ENCODE results near the gene CCDC197. TPM values are rescaled to one million over a fixed set of nuclear protein-coding genes. Genes with fewer than 3 reads are reported as not detected.
A peak's percentile ranks its signal among the peaks of the same experiment; 100 is the strongest.

The CCDC197 gene
- total RNA-seq, 2 experiments from 2014 or later: 0.14 TPM; not detected in 1

DNA sequence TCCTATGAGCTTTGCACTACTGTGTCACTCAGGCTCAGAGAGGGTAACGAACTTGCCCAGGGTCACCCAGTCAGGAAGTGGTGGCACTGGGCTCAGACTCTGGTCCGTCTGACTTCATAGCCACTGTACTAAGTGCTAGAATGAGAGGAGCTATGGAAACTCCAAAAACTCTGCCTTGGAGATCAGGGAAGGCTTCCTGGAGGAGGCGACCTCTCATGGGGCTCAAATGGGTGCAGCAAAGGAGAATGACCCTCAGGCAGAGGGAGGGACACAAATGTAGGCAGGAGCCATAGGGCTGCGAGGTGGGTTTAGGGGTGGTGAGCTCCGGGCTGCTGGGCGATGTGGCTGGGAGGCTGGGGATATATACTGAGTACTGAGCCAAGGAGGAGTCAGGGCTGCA is 3.2 kb downstream of the CCDC197 start:
- Mint-ChIP-seq H3K27ac (no peak overlapping the region), H3K9me3 (ENCODE audit: low read depth) (no peaks in the 10 kb centered on the region), H3K27me3 (no peaks in the 10 kb centered on the region), H3K4me3 (no peak overlapping the region), H3K4me1 (peaks cover 39% of the 10 kb centered on the region), H3K36me3 (no peaks in the 10 kb centered on the region)
- no peak for ATAC-seq
- CTCF ChIA-PET: interaction anchor here (0.9 to 12.9 kb wide), 18 partner anchors 9 to 180 kb away, joined by 3 to 297 read pairs (median 8); no protein-coding TSS in a partner anchor
- DNase-seq: no peak

DNA sequence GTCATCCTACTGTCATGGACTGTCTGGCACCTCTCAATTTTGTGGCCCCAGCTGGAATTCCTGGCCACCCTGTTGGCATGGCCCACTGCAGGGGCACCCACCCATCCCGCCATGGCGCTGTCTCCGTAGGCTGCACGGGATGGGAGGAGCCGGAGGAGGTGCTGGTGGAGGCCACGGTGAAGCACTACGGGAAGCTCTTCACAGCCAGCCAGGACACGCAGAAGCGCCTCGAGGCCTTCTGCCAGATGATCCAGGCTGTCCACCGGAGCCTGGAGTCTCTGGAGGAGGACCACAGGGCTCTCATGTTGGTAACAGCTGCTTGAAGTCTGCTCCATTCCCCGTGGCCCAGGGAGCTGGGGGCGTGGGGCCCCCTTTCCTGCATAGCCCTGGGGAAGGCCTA is 3.9 kb downstream of the CCDC197 start:
- H3K4me3 Mint-ChIP-seq: no peak overlapping the region
- H3K36me3 Mint-ChIP-seq: no peaks in the 10 kb centered on the region
- H3K27ac Mint-ChIP-seq: no peak overlapping the region
- DNase-seq (no peak), ATAC-seq (no peak)
- CTCF ChIA-PET: interaction anchor here (0.7 to 12.9 kb wide), 22 partner anchors 10 to 136 kb away, joined by 3 to 297 read pairs (median 4); partner anchors contain the start of genes ASB2, DDX24, IFI27L1 and OTUB2
- no peaks in the 10 kb centered on the region for H3K9me3 Mint-ChIP-seq (ENCODE audit: low read depth)
- H3K4me1 Mint-ChIP-seq: peaks cover 34% of the 10 kb centered on the region
- H3K27me3 Mint-ChIP-seq: no peaks in the 10 kb centered on the region

DNA sequence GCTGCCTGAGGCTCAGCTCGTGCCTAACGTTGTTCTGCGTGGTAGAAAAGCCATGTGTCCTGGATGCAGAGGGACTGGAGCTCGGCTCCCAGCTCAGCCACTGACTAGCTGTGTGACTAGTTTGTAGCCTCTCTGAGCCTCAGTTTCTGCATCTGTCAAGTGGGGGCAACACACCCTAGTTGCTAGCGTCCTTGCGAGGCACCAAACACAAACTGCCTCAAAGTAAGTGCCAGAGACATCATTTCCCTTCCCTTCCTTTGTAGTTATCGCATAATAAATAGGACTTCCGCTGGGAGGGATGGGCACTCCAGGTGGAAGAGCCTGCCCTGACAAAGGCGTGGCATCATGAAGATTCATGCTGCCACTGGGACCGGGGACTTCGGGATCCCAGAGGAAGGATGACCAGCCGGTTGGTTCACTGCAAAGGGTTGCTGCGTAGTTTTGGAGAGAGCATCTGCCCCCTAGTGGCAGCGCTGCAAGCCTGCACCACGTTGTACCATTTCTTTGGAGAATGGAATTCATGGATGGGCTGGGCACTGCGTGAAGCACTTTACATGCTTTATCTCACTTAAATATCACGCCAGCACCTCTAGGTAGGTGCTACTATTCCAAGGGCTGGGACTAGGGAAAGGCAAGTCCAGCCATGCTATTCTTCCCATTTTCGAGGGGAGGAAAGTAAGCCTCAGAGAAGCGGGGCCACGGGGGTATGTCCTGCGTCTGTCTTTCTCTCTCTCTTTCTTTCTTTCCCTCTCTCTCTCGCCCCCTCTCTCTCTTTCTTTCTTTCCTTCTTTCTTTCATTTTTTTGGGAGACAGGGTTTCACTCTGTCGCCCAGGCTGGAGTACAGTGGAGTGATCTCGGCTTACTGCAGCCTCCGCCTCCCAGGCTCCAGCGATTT is 4.6 kb downstream of the CCDC197 start:
- DNase-seq: peak; percentile 72
- peak overlapping the region; percentile 17 for H3K27ac Mint-ChIP-seq
- no peak overlapping the region for H3K4me3 Mint-ChIP-seq
- no peaks in the 10 kb centered on the region for H3K36me3 Mint-ChIP-seq
- no peaks in the 10 kb centered on the region for H3K9me3 Mint-ChIP-seq (ENCODE audit: low read depth)
- peaks cover 33% of the 10 kb centered on the region for H3K4me1 Mint-ChIP-seq
- CTCF ChIA-PET: interaction anchor here (0.7 to 12.9 kb wide), 22 partner anchors 10 to 99 kb away, joined by 3 to 297 read pairs (median 6); partner anchors contain the start of genes ASB2, DDX24, IFI27L1 and OTUB2
- peak; percentile 87 for ATAC-seq
- no peaks in the 10 kb centered on the region for H3K27me3 Mint-ChIP-seq

DNA sequence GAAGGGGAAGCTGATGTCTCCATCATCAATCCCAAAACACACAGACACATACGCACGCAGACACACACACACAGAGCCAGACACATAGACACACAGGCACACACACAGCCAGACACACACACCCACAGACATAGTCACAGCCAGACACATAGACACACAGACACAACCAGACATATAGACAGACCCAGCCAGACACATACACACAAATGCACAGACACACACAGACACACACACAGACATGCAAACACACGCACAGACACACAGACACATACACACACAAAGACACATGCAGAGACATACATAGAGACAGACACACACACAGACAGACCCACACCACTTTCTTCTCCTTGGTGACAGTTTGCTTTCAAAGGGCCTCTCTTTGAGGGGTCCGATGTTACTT is 6.3 kb downstream of the CCDC197 start:
- CTCF ChIA-PET: interaction anchor here (0.9 to 12.9 kb wide), 13 partner anchors 11 to 175 kb away, joined by 3 to 297 read pairs (median 6); partner anchors contain the start of gene ASB2
- ATAC-seq: no peak
- H3K27ac Mint-ChIP-seq: no peak overlapping the region

DNA sequence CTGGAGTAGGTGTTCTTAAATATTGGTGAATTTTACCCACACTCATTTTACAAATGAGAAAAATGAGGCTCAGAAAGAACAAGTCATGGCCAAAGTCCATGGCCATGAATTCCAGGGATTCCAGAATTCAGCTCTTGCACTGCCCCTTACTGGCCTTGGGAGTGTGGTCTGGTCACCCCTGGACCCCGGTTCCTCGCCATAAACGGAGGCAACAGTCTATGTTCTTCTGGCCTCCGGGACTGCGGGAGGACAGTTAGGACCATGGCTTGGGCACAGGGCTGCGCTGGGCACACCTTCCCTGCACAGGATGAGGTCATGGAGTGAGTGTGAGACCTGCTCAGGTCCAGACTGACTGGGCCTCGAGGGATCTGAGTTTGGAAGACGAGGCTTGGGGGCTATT is 6.9 kb downstream of the CCDC197 start:
- no peak overlapping the region for H3K27ac Mint-ChIP-seq
- CTCF ChIA-PET: interaction anchor here (0.8 to 12.9 kb wide), 17 partner anchors 12 to 175 kb away, joined by 3 to 297 read pairs (median 4); partner anchors contain the start of genes ASB2, DDX24 and IFI27L1
- H3K9me3 Mint-ChIP-seq (ENCODE audit: low read depth): no peaks in the 10 kb centered on the region

More for the DNA sequence above, 6.3 kb downstream of the CCDC197 start:
- Mint-ChIP-seq H3K4me1 (peaks cover 29% of the 10 kb centered on the region), H3K9me3 (ENCODE audit: low read depth) (no peaks in the 10 kb centered on the region), H3K36me3 (no peaks in the 10 kb centered on the region), H3K27me3 (no peaks in the 10 kb centered on the region), H3K4me3 (no peak overlapping the region)
- no peak for DNase-seq

DNA sequence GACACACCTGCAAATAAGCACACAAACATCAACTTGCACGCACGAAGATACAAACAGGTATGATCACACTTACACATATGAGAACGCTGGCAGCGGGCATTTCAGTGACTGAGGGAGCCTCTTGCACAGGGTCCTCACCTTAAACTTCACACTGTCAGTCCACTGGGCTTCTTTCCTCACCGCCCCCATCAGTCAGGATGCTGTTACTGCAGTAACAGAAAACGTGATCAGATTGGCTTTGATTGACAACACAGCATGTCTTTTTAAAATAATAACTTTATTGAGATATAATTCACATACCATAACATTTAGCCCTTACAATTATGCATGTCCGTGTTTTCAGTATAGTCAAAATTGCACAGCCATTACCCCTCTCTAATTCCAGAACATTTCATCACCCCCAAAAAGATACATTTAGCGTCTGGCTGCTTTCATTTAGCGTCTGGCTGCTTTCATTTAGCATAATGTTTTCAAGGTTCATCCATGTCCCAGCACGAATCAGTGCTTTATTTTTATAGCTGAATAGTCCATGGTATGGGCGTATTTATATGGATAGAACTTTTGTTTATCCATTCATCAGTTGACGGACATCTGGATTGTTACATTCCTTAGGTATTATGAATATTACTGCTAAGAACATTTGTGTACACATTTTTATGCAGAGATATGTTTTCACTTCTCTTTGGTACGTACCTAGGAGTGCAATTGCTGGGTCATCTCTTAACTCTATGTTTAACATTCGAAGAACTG is 8.4 kb downstream of the CCDC197 start:
- CTCF ChIA-PET: interaction anchor here (1.1 to 12.9 kb wide), 11 partner anchors 10 to 131 kb away, joined by 3 to 297 read pairs (median 8); no protein-coding TSS in a partner anchor
- H3K4me1 Mint-ChIP-seq: peaks cover 43% of the 10 kb centered on the region
- no peak overlapping the region for H3K4me3 Mint-ChIP-seq
- peak; percentile 60 for DNase-seq
- no peaks in the 10 kb centered on the region for H3K36me3 Mint-ChIP-seq
- H3K9me3 Mint-ChIP-seq (ENCODE audit: low read depth): no peaks in the 10 kb centered on the region
- H3K27me3 Mint-ChIP-seq: no peaks in the 10 kb centered on the region
- H3K27ac Mint-ChIP-seq: no peak overlapping the region
- peak; percentile 35 for ATAC-seq

More for the DNA sequence above, 6.9 kb downstream of the CCDC197 start:
- peaks cover 35% of the 10 kb centered on the region for H3K4me1 Mint-ChIP-seq
- DNase-seq (no peak), ATAC-seq (no peak)
- no peaks in the 10 kb centered on the region for H3K36me3 Mint-ChIP-seq
- no peaks in the 10 kb centered on the region for H3K27me3 Mint-ChIP-seq
- H3K4me3 Mint-ChIP-seq: no peak overlapping the region

DNA sequence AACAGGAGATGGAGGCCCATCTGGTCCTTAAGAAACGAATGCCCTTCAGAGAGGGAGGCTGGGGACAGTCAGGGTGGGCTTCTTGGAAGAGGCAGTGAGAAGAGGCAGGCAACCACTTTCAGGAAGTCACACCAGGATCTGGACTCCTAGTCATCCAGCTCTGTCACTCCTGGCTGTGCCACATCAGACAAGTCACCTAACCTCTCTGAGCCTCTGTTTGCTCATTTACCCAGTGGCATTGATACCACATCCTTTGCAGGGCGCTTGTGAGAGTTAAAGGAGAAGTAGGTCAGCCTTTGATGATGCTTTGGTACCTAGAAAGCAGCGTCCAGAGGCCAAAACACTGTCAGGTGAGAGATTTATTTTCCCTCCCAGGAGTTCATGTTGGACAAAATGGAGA is 11.1 kb downstream of the CCDC197 start:
- CTCF ChIA-PET: interaction anchor here (1.2 to 6.3 kb wide), 4 partner anchors 13 to 128 kb away, joined by 4 to 48 read pairs (median 18); no protein-coding TSS in a partner anchor
- peak; percentile 53 for ATAC-seq
- no peaks in the 10 kb centered on the region for H3K9me3 Mint-ChIP-seq (ENCODE audit: low read depth)
- DNase-seq: peak; percentile 73
- H3K36me3 Mint-ChIP-seq: no peaks in the 10 kb centered on the region
- no peaks in the 10 kb centered on the region for H3K27me3 Mint-ChIP-seq
- H3K4me3 Mint-ChIP-seq: no peak overlapping the region
- peaks cover 56% of the 10 kb centered on the region for H3K4me1 Mint-ChIP-seq
- peak overlapping the region; percentile 17 for H3K27ac Mint-ChIP-seq

DNA sequence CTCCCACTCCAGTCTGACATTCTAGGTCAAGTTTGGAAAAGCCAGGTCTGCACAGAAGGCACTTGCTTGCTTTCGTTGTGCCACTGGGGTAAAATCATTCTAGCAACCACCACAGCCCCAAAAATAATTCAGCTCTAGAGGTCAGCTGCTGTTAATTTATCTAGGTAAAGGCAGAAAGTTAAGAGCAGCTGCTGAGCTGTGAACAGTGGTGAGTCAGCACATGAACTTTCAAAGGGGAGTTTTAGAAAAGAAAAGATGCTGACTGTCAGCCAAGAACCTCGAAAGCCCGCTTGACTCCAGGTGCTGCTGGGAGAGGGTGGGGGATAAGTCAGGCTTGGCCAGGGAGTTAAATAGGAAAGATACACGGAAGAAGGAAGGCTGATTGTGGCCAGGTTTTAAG is 12.7 kb downstream of the CCDC197 start:
- no peak for ATAC-seq

DNA sequence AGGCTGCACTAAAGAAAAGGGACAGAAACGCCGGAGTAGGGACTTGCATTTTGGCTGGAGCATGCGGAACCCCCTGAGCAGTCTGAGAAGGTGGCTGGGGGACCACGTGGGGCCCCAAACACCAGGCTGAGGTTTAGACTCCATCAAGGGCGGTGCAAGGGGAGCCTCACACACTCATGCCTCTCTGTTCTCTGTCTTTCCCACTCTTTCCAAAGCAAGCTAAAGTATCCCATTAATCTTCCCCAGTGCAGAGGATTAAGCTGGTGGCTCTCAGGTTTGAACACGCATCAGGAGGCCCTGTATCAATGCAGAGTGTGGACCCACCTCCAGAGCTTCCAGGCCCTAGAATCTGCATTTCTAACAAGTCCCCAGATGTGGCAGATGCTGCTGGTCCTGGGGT is 13.5 kb downstream of the CCDC197 start:
- DNase-seq (no peak), ATAC-seq (no peak)
- Mint-ChIP-seq H3K4me1 (peaks cover 54% of the 10 kb centered on the region), H3K27me3 (peaks cover 4% of the 10 kb centered on the region), H3K27ac (no peak overlapping the region), H3K36me3 (no peaks in the 10 kb centered on the region), H3K4me3 (no peak overlapping the region), H3K9me3 (ENCODE audit: low read depth) (no peaks in the 10 kb centered on the region)
- CTCF ChIA-PET: interaction anchor here (1.1 to 6.3 kb wide), 10 partner anchors 9 to 126 kb away, joined by 3 to 48 read pairs (median 6); no protein-coding TSS in a partner anchor

More for the DNA sequence above, 12.7 kb downstream of the CCDC197 start:
- no peaks in the 10 kb centered on the region for H3K27me3 Mint-ChIP-seq
- peak overlapping the region; percentile 79 for H3K27ac Mint-ChIP-seq
- peaks cover 57% of the 10 kb centered on the region for H3K4me1 Mint-ChIP-seq
- H3K36me3 Mint-ChIP-seq: no peaks in the 10 kb centered on the region
- no peak for DNase-seq
- no peak overlapping the region for H3K4me3 Mint-ChIP-seq
- CTCF ChIA-PET: interaction anchor here (0.7 to 6.3 kb wide), 14 partner anchors 10 to 127 kb away, joined by 3 to 48 read pairs (median 4); partner anchors contain the start of gene OTUB2
- no peaks in the 10 kb centered on the region for H3K9me3 Mint-ChIP-seq (ENCODE audit: low read depth)

DNA sequence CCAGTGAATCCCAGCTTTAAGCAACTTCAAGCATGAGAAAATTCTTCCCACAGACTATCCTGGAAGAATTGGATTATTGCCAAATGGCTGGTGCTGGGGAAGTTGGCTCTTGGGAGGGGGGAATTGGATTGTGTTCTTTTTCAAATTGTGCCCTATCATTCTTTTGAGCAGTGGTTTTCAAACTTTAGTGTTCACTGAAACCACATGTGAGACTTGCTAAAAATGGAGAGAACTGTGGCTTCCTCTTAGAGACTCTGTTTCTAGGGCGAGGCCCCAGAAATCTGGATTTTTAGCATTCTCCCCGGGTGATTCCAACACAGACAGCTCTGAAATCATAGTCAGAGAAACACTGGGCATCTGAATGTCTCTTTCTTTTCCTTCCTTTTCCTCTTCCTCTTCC is 14.7 kb downstream of the CCDC197 start:
- Mint-ChIP-seq H3K4me3 (peak overlapping the region; percentile 39), H3K9me3 (ENCODE audit: low read depth) (no peaks in the 10 kb centered on the region), H3K4me1 (peaks cover 54% of the 10 kb centered on the region), H3K27ac (peak overlapping the region; percentile 81), H3K27me3 (peaks cover 7% of the 10 kb centered on the region), H3K36me3 (no peaks in the 10 kb centered on the region)
- CTCF ChIA-PET: interaction anchor here (0.8 to 6.3 kb wide), 14 partner anchors 10 to 169 kb away, joined by 3 to 48 read pairs (median 5); no protein-coding TSS in a partner anchor
- ATAC-seq (peak; percentile 71), DNase-seq (peak; percentile 54)

DNA sequence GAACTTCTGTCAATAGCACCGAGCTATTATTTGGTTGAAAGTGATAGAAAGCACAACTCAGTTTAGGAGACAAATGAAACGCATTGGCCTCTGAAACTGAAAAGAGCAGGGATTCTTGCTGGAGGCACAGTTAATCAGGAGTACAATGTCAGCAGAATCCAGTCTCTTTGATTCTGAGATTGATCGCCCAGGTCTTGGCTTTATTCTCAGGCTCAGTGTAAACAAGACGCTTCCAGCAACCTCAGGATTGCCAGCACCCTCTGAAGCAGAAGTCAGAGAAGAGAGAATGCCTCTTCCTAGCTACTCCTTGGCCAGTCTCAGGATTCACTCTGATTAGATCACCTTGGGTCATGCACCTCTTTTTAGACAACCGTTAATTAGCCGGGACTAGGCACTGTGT is 17.3 kb downstream of the CCDC197 start:
- Mint-ChIP-seq H3K9me3 (ENCODE audit: low read depth) (no peaks in the 10 kb centered on the region), H3K4me3 (no peak overlapping the region), H3K4me1 (peaks cover 37% of the 10 kb centered on the region), H3K27me3 (peaks cover 13% of the 10 kb centered on the region), H3K36me3 (no peaks in the 10 kb centered on the region), H3K27ac (no peak overlapping the region)
- ATAC-seq (no peak), DNase-seq (no peak)
- CTCF ChIA-PET: interaction anchor here (1.2 to 2.2 kb wide), 4 partner anchors 12 to 74 kb away, joined by 3 to 11 read pairs (median 4); partner anchors contain the start of gene OTUB2

DNA sequence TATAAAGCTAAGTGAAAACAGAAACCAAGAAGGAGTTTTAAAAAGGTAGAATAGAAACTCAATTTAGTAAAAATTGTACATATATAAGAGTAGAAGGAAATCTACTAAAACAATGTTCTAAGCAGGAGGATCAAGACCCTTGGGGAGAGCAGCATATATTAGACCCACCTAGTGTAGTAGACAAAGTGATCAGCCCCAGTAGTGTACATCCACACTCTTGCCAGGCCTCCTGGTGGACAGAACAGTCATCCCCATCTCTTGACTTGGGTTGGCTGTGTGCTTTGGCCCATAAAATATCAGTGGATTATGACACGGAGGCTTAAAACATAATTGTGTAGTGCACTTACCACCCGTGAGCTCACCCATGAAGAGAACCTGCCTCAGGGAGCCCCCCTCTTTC is 18.1 kb downstream of the CCDC197 start:
- H3K9me3 Mint-ChIP-seq (ENCODE audit: low read depth): no peaks in the 10 kb centered on the region
- H3K4me3 Mint-ChIP-seq: no peak overlapping the region
- H3K27me3 Mint-ChIP-seq: peaks cover 13% of the 10 kb centered on the region
- no peak for DNase-seq
- H3K27ac Mint-ChIP-seq: no peak overlapping the region
- H3K36me3 Mint-ChIP-seq: no peaks in the 10 kb centered on the region
- H3K4me1 Mint-ChIP-seq: peaks cover 30% of the 10 kb centered on the region
- CTCF ChIA-PET: interaction anchor here (1.1 to 2.2 kb wide), 4 partner anchors 11 to 75 kb away, joined by 3 to 11 read pairs (median 4); partner anchors contain the start of gene OTUB2
- ATAC-seq: no peak

Measured in activated CD8-positive, alpha-beta memory T cell treated with anti-CD3 and anti-CD28 coated beads, Interleukin-2, amount 10 ng/mL, durations not matched to agents 7 days and 5 days (primary cell).